ENCODE measurements around the gene SND1. TPM values are rescaled to one million over a fixed set of nuclear protein-coding genes. Genes with fewer than 3 reads are reported as not detected.

Gene SND1
- total RNA-seq, 4 donors from 2014 or later: 84.2 to 98.8 (median 93.4) TPM

DNA sequence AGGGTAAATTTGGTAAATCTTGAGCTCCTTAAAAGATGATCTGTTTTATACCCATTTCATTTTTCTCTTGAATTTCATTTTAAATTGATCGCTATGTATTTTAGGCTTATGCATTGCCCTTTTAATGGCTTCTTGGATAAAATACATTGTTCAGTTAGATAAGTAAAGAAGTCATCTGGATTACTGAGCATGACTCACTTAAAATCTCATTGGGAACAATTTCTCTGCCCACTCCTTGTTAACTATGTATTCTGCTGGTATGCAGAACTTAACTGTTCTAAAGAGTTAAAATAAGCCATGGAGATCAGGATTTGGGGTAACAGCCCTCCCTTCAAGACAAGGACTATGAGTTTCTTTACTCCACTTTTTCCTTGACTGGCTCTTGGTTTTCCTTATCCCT, 134.2 kb downstream of the SND1 start:
- intact Hi-C loops (cut with DNase I): no loop called here
- Histone ChIP-seq H3K4me3 (no peak overlapping the region), H3K27me3 (no peaks in the 10 kb centered on the region)

GRCh38 chr7:127789031-127789430, 137.0 kb downstream of the SND1 start:
- 67 to 75% methylated on average over 3 of the region's 3 CpGs for WGBS, 2 donors
- Histone ChIP-seq H3K4me1 (no peaks in the 10 kb centered on the region), H3K27ac (no peak overlapping the region), H3K9me3 (no peaks in the 10 kb centered on the region), H3K27me3 (no peaks in the 10 kb centered on the region), H3K4me3 (no peak overlapping the region), H3K36me3 (no peaks in the 10 kb centered on the region)
- TF ChIP-seq POLR2A (IDR thresholded peaks at IDR 0.05): no peak
- TF ChIP-seq, protein P1, sequence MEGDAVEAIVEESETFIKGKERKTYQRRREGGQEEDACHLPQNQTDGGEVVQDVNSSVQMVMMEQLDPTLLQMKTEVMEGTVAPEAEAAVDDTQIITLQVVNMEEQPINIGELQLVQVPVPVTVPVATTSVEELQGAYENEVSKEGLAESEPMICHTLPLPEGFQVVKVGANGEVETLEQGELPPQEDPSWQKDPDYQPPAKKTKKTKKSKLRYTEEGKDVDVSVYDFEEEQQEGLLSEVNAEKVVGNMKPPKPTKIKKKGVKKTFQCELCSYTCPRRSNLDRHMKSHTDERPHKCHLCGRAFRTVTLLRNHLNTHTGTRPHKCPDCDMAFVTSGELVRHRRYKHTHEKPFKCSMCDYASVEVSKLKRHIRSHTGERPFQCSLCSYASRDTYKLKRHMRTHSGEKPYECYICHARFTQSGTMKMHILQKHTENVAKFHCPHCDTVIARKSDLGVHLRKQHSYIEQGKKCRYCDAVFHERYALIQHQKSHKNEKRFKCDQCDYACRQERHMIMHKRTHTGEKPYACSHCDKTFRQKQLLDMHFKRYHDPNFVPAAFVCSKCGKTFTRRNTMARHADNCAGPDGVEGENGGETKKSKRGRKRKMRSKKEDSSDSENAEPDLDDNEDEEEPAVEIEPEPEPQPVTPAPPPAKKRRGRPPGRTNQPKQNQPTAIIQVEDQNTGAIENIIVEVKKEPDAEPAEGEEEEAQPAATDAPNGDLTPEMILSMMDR (IDR thresholded peaks at IDR 0.05): no peak
- no peak for DNase-seq
- intact Hi-C loops (cut with DNase I): no loop called here

More for the DNA sequence above, 134.2 kb downstream of the SND1 start:
- TF ChIP-seq POLR2A (IDR thresholded peaks at IDR 0.05): no peak
- TF ChIP-seq, protein P1 (IDR thresholded peaks at IDR 0.05): no peak
- DNase-seq: no peak
- WGBS, 2 donors: 97 to 100% methylated on average over 1 of the region's 1 CpG
- no peaks in the 10 kb centered on the region for H3K36me3 ChIP-seq
- no peak overlapping the region for H3K27ac ChIP-seq
- H3K4me1 ChIP-seq: no peaks in the 10 kb centered on the region
- H3K9me3 ChIP-seq: no peaks in the 10 kb centered on the region

DNA sequence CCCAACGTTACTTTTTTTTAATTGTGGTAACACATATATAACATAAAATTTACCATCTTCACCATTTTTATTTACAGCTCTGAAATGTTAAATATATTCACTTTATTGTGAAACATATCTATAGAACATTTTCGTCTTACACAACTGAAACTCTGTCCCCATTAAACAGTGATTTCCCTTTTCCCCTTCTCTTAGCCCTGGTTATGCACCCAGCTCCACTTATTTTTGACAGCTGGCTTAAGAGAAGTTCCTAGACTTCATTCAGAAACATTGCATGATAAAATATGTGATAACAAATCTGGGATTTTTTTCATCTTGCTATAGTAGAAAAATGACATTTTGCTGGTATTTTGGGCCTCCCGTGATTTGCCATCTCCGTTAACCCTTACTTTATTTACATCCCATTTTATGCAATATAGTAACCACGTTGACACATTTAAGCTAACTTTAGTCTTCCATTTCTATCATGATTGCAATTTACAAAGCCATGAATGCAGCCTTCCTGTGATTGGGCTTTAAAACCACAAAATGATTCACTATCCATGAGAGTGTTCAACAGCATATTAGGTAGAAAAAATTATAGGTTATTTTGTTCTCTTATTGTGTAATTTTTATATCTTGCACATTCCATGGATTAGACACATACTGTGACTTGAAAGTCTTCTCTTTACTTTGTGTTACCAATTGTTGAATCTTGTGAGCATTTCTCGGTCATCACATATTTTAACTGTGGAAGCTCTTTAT, 139.6 kb downstream of the SND1 start:
- no peaks in the 10 kb centered on the region for H3K9me3 ChIP-seq
- H3K27ac ChIP-seq: no peak overlapping the region
- H3K36me3 ChIP-seq: no peaks in the 10 kb centered on the region
- intact Hi-C loops (cut with DNase I): no loop called here
- TF ChIP-seq, protein P1 (IDR thresholded peaks at IDR 0.05): no peak
- no peak for TF ChIP-seq POLR2A (IDR thresholded peaks at IDR 0.05)
- no peak overlapping the region for H3K4me3 ChIP-seq
- no peaks in the 10 kb centered on the region for H3K27me3 ChIP-seq
- 74 to 83% methylated on average over 6 of the region's 6 CpGs for WGBS, 2 donors
- DNase-seq: no peak
- H3K4me1 ChIP-seq: no peaks in the 10 kb centered on the region

DNA sequence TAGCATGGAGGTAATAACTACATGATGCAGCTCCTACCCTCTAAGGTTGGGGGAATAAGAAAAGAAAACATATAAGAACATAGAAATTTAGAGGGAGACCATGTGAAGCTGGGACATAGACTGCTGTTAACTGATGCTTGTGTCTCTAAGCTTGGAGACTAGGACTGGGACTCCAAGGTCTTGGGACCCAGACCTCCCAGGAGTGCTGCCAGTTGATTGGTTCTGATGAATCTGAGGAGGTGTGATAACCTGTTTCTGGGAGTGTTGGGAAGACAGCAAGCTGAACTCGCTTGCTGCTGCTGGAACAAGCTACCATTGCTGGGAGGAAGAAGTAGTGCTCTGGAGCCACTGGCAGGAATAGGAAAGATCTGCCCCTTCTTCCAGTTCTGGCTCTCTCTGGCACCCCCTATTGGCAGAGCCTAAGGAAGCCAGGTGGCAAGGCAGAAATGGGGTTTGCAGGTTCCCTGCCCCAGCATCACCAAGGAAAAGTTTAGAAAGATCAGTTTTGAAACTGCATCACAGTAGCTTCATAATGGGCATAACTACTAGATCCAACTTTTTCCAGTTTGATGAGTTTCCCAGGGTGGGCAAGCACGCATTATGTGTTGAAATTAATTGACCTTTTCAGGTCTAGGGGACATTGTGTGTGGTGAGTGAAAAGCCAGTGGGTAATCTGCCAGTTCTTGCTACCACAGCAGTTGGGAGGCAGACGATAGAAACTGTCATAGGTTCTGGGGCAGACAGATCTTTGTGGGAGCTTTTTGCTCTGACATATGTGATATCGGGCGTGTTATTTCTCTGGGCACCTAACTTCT, 140.7 kb downstream of the SND1 start:
- Histone ChIP-seq H3K36me3 (no peaks in the 10 kb centered on the region), H3K27ac (no peak overlapping the region), H3K27me3 (no peaks in the 10 kb centered on the region), H3K9me3 (no peaks in the 10 kb centered on the region), H3K4me1 (peaks cover 0 to 4% (median 0%) of the 10 kb centered on the region in 3 donors), H3K4me3 (no peak overlapping the region)
- 90 to 100% methylated on average over 4 of the region's 5 CpGs for WGBS, 2 donors
- no peak for DNase-seq
- no peak for TF ChIP-seq POLR2A (IDR thresholded peaks at IDR 0.05)
- TF ChIP-seq, protein P1 (IDR thresholded peaks at IDR 0.05): peak in 4 of 6 experiments; percentile 18 to 57 (median 36)
- intact Hi-C loops (cut with DNase I): no loop called here

GRCh38 chr7:127793582-127793981, 141.6 kb downstream of the SND1 start:
- no peak for DNase-seq
- Histone ChIP-seq H3K27ac (no peak overlapping the region), H3K9me3 (no peaks in the 10 kb centered on the region), H3K27me3 (no peaks in the 10 kb centered on the region), H3K36me3 (no peaks in the 10 kb centered on the region), H3K4me3 (no peak overlapping the region), H3K4me1 (peaks cover 0 to 11% (median 0%) of the 10 kb centered on the region in 3 donors)
- TF ChIP-seq, protein P1 (IDR thresholded peaks at IDR 0.05): no peak
- TF ChIP-seq POLR2A (IDR thresholded peaks at IDR 0.05): no peak
- WGBS, 2 donors: 88 to 93% methylated on average over 4 of the region's 4 CpGs
- intact Hi-C loops (cut with DNase I): no loop called here

Data from esophagus squamous epithelium (tissue), 5 donors.